H1 (cell line): ENCODE data around the gene FAM177B.

Experiments
- BACH1 ChIP-seq: IDR thresholded peaks from 2 replicates; pipeline ENCODE4 v1.6.1; 2012; ENCODE audit warnings: low read length, improper control_type of control experiment
- EP300 ChIP-seq, 2 experiments: IDR thresholded peaks; 1 replicate in 1 of 2; 2 replicates in 1 of 2; pipeline ENCODE4 v1.6.1; 2011 to 2012; ENCODE audit warnings: low read depth in 2 of 2, low read length in 2 of 2, mild to moderate bottlenecking in 2 of 2, borderline replicate concordance in 1 of 2, inconsistent platforms in 1 of 2, moderate library complexity in 1 of 2
- RXRA ChIP-seq: IDR thresholded peaks from 2 replicates; pipeline ENCODE4 v1.6.1; 2011; ENCODE audit warnings: low read depth, mild to moderate bottlenecking, low read length, moderate library complexity; ENCODE audit not compliant: insufficient read depth
- SP1 ChIP-seq: IDR thresholded peaks from 2 replicates; pipeline ENCODE4 v1.6.1; 2011; ENCODE audit warnings: low read depth, low read length
- TF ChIP-seq, protein P1 (sequence below), 3 experiments: IDR thresholded peaks; 1 replicate in 2 of 3; 2 replicates in 1 of 3; pipeline versions ENCODE4 v1.5.1 to v1.6.1; 2011; ENCODE audit warnings: low read length in 3 of 3, mild to moderate bottlenecking in 3 of 3, inconsistent platforms in 2 of 3, low read depth in 1 of 3, moderate library complexity in 1 of 3; ENCODE audit not compliant: insufficient read depth in 1 of 3; ENCODE audit errors: control extremely low read depth in 1 of 3

DNA sequence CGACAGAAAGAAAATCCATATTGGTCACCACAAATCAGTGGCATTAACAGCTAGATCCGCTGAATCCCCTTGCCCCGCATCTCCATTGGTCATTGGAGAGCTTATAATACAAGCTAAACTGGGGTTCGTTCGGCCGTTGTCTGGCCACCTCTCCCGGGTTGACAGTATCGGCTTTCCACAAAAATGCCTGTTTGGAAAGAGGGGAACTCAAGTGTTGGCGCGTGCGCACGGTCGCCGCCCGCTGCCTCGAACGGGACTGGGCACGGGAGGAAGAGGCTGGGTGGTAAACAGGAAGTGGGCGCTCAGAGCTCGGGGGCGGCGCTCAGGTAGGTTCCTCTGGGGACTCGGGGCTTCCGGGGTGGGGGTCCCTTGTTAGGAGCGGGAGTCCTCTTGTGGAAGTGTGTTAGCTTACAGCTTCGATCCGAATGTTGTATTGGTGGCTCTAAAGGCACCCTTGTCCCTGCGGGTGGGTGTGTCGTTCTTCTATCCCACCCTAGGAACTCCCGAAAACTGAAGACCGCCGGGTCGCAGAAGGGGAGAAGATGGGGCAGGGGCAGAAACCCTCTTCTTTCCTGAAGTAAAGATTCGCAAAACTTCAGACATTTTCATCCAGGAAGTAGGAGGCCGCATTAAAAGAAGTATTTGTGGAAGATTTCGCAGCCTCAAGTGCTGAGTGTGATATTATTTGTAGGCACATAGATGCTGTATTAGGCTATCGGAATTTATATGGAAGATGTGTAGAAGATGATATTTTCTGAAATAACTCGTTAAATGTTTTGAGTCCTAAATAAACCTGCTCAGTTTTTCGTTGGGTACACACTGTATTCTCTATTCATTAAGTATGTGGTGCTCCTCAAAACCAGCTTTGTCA, 23.7 kb upstream of the FAM177B start:
- TF ChIP-seq SP1 (no peak), EP300 (IDR thresholded peaks at IDR 0.05; ENCODE audit: borderline replicate concordance in 1 of 2, low read depth in 2 of 2, low read length in 2 of 2) (peak in 1 of 2 experiments; percentile 60; a peak in 1 of 3 replicates), RXRA (no peak), BACH1 (no peak)
- TF ChIP-seq, protein P1, sequence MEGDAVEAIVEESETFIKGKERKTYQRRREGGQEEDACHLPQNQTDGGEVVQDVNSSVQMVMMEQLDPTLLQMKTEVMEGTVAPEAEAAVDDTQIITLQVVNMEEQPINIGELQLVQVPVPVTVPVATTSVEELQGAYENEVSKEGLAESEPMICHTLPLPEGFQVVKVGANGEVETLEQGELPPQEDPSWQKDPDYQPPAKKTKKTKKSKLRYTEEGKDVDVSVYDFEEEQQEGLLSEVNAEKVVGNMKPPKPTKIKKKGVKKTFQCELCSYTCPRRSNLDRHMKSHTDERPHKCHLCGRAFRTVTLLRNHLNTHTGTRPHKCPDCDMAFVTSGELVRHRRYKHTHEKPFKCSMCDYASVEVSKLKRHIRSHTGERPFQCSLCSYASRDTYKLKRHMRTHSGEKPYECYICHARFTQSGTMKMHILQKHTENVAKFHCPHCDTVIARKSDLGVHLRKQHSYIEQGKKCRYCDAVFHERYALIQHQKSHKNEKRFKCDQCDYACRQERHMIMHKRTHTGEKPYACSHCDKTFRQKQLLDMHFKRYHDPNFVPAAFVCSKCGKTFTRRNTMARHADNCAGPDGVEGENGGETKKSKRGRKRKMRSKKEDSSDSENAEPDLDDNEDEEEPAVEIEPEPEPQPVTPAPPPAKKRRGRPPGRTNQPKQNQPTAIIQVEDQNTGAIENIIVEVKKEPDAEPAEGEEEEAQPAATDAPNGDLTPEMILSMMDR (IDR thresholded peaks at IDR 0.05; ENCODE audit: control extremely low read depth in 1 of 3, insufficient read depth in 1 of 3, low read depth in 1 of 3, low read length in 3 of 3), result no peak
